Measurements from ENCODE around the gene SYNDIG1.

Gene SYNDIG1

DNA sequence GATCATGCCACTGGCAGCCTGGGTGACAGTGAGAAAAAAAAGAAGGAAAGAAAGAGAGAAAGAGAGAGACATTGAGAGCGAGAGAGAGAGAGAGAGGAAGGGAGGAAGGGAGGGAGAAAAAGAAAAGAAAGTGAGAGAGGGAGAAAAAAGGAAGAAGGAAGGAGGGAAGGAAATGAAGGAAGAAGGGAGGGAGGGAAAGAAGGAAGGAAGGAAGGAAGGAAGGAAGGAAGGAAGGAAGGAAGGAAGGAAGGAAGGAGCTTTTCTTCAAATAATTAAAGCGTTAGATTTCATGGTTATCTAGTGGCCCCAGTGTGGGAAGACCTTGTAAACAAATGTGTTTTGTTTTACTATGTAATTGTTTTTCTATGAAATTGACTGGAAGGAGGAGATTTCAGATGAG is 170.8 kb downstream of the SYNDIG1 start:
- no peak for DNase-seq

DNA sequence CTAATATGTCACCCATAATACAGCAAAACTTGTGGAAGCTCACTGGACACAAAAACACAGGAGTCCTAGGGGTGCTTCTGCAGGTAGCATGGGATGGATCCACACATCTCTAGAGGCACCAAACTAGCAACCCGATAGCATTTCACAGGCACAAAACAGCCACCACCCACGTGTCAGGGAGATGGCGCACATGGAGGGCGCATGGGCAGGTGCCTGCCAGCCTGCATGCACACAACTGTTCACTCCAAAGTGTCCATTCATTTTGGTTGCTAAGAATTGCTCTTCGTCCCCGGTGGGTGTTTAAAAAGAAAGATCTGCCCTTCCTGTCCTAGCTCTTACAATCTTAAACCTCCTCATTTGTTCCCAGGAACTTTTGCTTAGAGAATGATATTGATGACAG is 171.3 kb downstream of the SYNDIG1 start:
- DNase-seq: no peak

DNA sequence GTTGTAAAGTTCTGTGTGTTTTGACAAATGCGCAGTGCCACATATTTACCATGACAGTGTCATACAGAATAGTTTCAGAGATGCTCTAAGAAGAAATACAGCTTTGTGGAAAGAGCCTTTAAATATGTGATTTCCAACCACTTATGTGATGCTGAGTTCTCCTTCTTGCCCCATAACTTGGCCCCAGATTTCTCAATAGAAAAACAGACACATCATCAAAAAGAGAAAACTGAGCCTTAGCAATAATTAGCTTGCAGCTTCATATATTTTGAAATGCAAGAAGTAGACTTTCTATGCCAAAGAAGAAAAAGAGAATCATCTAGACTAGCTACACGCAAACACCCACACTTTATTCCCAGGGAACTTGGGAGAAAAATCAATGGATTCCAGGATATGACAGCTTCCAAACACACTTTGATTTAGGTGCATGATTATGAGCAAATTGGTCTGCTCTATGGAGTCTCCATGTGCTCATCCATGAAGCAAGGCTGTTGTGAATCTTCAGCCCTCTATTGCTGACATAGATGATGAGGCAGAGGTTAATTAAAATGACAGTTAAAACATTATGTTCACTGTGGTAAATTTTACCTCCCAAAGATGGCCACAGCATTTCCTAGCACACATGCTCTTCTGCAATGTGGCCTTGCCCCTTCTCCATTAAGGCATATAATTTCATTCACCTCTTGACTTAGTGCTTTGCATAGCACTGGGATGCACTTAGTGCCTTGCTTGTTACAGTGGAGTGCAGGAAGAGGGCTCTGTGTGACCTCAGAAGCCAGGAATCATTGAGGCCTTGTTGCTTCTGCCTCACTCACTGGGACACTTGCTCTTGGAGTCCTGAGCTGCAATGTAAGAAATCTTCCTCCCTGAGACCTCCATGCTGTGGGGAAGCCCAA is 174.6 kb downstream of the SYNDIG1 start:
- no peak for DNase-seq

DNA sequence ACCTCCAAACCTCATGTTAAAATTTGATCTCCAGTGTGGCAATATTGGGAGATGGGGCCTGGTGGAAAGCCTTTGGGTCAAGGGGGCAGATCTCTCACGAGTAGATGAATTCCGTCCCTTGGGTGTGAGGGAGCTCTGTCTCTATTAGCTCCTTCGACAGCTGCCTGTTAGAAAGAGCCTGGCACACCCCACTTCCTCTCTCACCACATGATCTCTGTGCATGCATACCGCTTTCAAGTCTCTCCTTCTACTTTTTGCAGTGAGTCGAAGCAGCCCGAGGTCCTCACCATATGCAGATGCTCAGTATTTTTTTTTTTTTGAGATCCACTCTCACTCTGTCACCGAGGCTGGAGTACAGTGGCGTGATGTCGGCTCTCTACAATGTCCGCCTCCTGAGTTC is 176.9 kb downstream of the SYNDIG1 start:
- DNase-seq: no peak

DNA sequence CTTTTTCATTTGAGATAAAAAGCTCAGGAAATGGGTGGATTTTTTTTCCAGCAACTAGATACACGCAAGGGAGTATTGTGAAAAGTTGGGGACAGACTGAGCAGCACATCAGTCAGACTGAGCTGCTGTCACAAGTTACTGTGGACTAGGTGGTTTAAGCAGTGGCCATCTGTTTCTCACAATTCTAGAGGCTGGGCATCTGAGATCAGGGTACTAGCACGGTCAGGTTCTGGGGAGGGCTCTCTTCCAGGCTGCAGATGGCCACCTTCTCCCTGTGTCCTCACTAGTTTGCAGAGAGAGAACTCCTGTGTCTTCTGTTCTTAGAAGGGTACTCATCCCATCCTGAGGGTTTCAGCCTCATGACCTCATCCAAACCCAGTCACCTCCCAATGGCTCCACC is 178.3 kb downstream of the SYNDIG1 start:
- DNase-seq: no peak

DNA sequence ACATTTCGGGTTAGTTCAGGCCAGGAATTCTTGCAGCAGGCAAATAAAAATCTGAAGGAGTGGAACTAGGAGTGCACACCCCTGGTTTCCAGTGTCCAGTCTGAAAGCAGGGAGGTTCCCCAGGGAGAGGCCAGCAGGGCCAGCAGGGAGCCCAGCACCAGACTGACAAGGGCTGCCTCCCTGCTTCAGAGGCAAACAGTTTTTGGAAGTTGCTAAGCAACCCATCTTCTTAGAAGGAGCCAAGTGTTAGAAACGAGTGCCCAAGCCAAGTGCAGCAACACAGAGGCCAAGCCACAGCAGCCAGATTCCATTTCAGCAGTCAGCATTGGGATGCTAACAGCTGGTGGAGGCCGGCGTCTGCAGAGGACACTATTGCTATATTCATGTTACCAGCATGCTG is 179.1 kb downstream of the SYNDIG1 start:
- DNase-seq: no peak

DNA sequence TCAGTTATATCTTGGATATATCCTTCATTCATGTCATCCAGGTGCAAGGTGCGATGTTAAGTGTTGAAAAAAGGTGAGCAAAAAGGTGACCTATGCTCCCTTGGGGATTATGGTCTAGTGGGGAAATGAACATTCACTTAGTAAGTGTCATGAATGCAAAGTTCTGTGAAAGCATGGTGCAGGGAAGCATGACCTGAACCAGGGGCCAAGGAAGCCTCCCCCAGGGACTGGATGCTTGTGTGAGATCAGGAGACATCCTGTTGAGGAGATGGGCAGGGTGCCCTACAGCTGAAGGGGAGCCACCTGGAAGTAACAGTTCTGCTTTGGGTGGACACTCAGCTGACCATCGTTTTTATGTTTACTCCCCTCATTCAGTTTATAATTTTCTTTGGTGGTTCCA is 179.5 kb downstream of the SYNDIG1 start:
- no peak for DNase-seq

DNA sequence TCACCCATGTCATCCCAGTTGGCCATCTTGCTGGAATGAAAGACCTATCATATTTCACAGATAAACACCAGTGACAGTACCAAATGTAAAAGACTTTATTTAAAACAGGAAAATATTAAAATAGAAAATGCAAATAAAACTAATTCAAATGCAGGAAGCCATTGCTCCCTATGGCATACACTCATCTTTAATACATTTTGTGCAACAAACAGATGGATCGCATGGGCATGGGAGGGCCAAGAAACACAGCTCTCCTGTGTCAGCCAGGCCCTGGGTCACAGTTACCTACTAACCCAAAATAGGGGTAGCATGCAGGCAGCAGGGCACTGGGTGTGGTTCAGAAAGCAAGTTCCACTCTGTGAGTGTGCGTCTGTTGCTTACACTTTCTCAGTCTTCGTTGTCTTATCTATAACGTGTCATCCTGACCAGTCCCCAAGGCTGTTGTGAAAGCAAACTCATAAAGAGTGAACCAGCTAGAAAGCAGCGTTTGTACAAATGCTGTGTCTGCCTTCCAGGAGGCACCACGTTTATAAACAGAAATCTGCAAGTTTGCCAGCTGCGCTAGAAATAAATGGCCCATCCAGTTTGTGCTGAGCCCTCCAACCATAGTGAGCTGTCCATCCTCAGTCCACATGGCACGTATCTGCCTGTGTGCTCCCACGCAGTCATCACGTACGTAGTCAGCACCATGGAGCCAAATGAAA is 180.5 kb downstream of the SYNDIG1 start:
- no peak for DNase-seq

DNA sequence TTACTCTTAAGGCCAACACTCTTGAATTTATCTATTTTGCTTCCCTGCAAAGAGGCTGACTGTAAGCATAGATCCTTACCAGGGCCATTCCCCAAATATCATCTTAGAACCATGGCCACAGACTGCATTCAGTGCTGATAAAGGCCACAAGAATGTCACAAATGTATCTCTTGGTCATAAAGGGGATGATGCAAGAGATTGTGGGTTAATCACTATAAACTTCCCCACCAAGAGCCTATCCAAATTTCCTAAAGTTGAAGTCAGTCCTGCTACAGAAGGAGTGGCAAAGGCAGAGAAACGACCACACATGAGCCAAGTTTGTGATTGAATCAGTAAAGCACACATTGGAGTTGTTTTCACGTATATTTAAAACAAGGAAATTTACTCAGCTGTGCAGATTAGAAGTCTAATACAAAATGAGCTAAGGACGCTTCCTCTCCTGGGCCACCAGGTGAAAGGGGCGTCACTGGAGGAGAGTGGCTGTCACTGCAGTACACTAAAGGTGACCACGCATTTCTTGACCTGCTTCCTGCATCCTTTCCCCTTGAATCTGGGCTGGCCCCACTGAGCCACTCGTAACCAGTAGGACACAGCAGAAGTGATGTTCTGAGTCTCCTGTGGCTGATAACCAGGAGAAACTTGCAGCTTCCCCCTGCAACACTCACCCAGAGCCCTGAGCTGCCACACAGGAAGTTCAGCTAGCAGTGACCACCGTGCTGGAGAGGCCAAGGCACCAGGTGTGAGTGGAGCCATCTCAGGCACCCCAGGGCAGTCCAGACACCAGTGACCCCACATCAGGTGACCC is 181.9 kb downstream of the SYNDIG1 start:
- no peak for DNase-seq

DNA sequence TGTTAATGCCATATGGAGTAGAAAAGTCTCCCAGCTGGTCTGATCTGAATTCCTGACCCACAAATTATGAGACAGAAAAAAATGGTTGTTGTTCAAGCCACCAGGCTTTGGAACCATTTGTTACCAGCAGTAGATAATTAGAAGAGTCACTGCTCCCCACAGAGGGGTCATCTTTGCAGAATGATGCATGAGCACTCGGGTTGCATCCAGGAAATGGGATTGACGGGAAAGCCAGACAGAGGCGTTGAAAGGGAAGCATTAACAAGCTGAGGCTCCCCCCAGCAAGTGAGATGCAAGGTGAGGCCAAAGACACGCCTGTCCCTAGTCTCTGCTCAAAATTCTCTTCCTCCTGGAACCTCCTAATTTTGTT is 182.5 kb downstream of the SYNDIG1 start:
- no peak for DNase-seq

DNA sequence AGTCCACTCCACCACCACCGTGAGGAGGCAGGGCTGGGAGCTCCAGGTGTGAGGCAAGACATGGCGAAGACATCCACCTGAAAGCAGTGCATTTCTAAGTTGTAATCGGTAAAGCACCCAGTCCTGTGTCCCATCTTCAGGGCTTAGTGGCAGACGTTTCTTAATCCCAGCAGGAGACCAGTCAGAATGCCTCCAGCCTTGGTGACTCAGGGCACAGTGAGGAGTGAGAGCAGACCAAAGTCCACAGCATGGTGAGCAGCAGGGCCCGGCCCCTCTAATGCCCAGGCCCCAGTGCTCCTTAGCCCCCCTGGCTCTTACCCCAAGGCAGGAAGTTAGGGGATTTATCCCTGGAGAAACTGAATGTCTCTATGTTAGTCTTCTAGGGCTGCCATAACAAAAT is 183.9 kb downstream of the SYNDIG1 start:
- DNase-seq: no peak

DNA sequence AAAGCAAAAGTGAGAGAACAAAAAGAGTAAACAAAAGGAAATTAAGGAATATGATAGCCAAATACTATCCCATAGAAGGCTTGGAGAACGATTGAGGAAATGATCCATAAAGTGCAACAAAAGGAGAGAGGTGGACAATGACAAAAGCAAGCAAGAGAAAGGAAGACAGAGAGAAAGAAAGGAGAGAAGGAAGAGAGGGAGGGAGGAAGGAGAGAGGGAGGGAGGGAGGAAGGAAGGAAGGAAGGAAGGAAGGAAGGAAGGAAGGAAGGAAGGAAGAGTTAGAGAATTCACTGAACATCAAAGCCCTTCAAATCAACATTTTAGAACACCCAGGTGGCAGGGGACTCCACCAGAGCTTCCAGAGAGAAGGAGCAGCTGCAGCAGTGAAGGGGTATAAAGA is 185.0 kb downstream of the SYNDIG1 start:
- DNase-seq: no peak

DNA sequence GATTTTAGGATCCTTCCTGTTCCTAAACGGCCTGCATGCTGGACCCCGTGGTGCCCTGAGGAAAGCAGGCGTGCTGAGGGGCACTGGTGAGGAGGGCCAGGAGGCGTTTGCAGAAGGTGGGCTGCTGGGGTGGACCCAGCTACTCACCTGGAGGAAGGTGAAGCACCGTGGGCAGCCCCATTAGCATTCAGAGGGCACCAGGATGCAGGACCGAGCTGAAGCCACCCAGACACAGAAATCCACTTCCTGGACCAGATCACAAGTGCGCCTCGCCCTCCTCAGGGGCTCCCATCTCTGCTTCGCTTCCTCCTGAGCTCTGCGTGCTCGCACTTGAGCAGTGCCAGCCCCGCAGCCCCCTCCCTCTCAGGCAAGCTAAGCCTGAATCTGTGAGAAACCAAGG is 187.0 kb downstream of the SYNDIG1 start:
- no peak for DNase-seq

DNA sequence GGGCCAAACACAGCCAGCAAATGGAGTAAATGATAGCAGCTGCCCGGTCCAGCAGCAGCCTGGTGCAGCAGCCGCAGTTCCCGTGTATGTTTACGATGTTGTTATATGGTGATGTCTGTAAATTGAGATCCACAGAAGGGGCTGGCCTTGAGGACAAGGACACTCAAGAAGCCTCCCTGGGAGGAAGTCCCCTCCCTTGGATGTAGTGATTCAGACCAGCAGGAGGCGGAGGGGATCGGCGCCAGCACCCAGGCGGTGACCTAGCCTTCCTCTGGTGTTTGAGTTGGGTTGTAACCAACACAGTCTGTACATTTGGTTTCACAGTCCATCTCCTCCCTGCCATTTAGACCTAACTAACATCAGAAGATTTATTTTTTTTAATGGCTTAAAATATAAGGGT is 187.8 kb downstream of the SYNDIG1 start:
- no peak for DNase-seq

DNA sequence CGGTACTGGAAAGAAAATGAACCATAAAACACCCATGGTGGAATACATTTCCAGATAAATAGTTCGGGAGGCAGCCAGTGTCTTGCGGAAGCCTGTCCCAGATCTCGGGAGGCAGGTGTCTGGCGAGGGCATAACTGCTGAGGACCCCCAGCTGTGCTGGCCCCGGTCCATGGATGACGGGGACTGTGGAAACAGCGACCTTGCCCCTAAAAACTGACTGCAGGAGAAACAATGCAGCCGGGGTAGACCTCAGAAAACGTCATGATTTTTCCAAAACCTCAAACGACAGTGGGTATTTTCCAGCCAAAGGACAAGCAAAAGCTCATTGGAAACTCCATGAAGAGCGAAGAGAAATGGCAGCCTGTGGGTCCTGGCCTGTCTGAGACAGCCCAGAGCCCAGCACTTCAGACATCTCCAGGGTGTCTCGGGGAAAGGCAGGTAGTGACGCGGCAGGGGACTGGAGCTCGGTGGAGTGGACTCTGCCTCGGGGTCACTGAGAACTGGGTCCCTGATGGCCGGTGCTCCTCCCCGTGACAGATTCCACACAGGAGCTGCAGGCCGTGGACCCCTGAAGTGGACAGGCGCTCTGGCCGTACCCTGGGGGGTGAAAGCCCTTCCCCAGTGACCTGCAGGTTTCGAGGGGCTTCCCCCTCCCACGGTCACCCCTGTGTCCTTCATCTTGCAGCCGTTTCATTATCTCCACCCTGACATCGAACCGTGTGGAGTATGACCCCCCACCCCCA is 188.6 kb downstream of the SYNDIG1 start:
- no peak for DNase-seq

DNA sequence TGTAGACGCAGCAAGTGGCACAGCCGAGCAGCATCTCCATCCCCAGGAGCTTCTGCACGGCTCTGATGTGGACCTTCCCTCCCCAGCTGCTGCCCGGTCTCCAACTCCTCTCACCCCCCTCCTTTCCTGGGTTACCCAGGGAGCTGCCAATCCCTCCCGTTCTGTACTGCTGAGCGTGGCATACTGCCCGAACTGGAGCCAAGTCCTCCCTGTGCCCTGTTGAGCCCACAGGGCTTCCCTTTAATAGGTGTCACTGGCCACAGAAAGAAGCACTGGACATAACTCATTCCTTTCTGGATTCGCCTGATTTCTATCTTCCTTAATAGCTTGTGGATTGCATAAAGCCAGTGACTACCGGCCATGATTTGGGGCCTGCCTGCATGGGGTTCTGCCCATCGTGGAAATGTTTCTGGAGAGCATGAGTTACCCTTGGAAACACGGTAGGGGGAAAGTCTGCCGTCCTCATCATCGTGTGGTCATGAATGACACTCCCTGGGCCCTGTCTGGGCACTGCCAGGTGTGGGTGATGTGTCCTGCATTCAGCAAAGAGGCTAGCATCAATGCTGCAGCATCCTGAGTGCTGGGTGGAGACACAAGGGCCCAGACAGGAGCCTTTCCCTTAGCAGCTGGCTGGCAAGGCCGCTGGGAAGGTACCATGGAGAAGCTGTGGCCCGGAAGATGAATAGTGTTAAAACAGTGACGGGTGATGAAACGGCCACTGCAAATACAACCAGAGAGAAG is 189.7 kb downstream of the SYNDIG1 start:
- DNase-seq: no peak

DNA sequence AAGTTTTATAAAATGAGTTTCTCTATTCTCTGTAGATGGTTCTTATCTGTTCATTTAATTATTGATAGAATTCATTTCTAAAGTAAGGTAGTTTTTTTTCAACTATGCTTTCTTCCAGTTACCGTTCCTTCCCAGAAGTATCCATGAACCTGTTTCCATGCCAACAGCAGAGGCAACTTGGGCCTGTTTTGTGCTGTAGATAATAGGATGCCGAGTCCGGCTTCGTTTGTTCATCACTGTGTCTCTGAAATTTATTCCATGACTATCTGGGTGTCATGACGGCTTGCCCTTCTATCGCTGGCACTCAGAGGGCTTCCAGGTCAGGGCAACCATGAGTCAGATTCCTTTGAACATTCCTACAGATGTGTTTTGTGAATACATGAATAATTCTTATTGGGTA is 190.4 kb downstream of the SYNDIG1 start:
- DNase-seq: no peak

DNA sequence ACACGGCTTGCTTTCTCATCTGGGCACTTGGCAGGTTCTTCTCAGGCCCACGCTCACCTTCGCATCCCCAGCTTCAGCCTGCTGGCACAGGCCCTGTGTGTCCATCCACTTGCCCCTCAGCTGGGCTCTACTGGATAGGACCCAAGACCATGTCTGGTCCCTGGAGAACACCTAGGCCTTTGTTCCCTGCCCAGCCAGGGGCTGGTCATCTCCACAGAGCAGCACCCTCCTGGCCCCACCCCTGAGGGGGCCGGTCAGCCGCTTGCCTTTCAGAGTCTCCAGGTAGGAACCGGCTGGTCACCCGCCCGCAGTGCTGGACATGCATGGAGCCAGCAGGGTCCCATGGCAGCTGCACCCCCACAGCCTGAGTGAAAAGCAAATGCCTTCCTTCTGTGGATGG is 191.2 kb downstream of the SYNDIG1 start:
- DNase-seq: no peak

DNA sequence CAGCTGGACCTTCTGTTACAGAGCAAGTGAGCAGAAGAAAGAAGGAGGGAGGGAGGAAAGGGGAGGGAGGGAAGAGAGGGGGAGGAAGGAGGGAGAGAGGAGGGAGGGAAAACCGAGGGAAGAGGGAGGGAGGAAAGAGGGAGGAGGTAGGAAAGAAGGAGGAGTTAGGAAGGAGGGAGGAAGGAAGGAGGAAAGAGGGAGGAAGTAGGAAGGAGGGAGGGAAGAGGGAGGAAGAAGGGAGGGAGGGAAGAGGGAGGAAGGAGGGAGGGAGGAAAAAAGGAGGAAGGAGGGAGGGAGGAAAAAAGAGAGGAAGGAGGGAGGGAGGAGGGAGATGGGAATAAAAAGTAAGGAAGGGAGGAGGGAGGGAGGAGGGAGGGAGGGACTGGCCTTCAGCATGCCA is 191.8 kb downstream of the SYNDIG1 start:
- no peak for DNase-seq

DNA sequence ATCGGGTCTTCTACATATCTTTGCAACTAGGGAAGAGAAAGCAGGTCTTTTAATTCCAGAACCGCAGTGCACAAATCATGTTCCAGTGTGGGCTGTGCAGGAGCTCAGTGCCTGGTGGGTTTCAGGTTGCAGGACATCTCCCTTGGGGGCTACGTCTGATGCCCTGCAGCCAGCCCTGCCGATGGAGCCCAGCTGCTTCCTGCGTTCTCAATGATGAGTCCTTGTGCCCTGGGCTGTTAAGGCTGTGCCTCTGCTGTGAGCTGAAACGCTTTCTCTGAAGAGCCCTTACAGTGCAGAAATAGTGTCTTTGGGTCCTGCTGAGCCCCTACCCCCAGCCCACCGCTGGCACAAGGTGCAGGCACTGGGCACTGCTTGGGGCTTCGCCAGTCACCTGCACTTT is 192.9 kb downstream of the SYNDIG1 start:
- no peak for DNase-seq

DNA sequence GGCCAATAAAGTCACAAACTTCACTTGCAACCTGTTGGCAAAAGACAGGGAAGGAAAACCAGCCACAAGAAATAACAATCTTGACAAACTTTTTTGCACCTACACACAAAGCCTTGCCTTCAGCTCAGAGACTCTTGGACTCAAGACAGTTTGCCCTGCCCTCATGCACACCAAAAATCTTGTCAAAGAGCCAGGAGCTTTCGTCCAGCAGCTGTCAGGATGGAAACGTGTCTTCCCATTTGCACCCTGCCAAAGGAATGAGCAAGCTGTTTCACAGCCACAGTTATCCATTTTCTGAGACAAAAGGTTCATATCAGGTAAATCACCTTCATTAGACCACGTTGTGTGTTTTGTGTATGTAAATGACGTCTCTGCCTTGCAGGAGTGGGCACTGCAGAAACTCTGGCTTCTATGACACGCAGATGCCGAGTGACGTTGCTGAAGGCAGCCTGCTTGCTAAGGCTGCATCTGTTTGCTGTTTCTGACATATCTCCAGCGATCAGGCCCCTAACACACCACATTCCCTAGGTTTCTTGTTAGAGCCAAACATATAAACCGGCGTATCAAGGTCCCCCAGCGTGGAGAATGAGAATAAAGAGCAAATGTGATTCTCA is 193.4 kb downstream of the SYNDIG1 start:
- DNase-seq: no peak

DNA sequence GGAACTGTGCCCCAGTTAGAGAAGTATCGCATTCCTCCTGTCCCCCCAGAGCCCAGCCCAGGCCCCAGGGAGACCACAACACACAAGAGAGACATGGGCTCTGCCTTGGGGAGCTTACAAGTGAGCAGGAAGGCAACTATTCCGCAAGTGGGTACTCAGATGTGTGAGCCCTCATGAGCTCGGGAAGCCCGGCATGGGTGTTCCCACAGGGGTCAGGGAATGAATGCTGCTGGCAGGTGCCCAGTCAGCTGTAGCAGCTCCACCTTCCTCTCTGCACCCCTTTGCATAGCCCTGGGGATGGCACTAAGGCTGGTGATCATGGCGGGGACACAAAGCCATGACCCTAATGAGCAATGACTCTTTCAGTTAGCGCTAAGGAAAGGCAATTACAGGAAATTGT is 194.1 kb downstream of the SYNDIG1 start:
- DNase-seq: no peak

All from CD4-positive, alpha-beta T cell treated with Interferon gamma for 1 hour (primary cell).